GM23338 (cell line): ENCODE measurements around the gene SLC39A8.

Experiments used
- CREB1 ChIP-seq: fragments of 250-450 bp; sonication (Bioruptor Pico); IDR thresholded peaks from 2 replicates; pipeline ENCODE4 v1.5.0; 2020; ENCODE audit warnings: low read depth, mild to moderate bottlenecking, moderate library complexity
- EZH2 ChIP-seq: fragments of 200-600 bp; sonication (generic); IDR thresholded peaks from one replicate; pipeline ENCODE4 v1.8.0; 2017; ENCODE audit warnings: antibody characterized with exemption, mild to moderate bottlenecking, low read depth; ENCODE audit not compliant: unreplicated experiment
- JUNB ChIP-seq: IDR thresholded peaks from one replicate; pipeline ENCODE4 v1.6.1; 2016; ENCODE audit warnings: antibody characterized with exemption; ENCODE audit not compliant: unreplicated experiment
- ZNF114 ChIP-seq: fragments of 250-450 bp; sonication (Bioruptor Pico); IDR thresholded peaks from 2 replicates; pipeline ENCODE4 v1.5.0; 2020; ENCODE audit warnings: mild to moderate bottlenecking, moderate library complexity
- TF ChIP-seq, protein P1 (sequence below), 2 experiments: fragments of 200-600 bp in 1 of 2; sonication (generic) in 1 of 2; conservative IDR thresholded peaks; 2 replicates each; pipeline versions ENCODE4 v1.5.1 to v1.6.1; 2016 to 2017; ENCODE audit warnings: antibody characterized with exemption in 2 of 2, low read depth in 2 of 2, mild to moderate bottlenecking in 2 of 2, moderate library complexity in 1 of 2
- TF ChIP-seq, protein P2 (sequence below): IDR thresholded peaks from one replicate; pipeline ENCODE4 v1.6.1; 2018; ENCODE audit warnings: antibody characterized with exemption; ENCODE audit not compliant: unreplicated experiment

DNA sequence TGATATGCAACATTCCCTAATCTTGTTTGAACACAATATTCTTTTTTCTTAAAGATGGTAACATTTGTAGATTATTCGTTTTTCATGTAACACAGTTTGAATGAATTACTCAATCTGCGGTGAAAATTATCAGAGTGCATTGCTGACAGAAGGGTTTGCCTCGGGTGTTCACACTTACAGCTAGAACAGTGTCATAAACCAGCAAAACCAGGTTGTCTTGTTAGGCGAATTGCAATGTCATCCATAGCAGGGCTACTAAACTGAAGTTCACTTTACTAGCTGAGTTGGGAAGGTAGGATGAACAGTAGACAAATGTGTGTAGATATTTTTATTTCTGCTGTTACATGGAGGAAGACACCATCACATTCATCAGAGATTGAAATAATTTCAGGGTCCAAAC is 98.9 kb downstream of the SLC39A8 start:
- TF ChIP-seq, protein P1, sequence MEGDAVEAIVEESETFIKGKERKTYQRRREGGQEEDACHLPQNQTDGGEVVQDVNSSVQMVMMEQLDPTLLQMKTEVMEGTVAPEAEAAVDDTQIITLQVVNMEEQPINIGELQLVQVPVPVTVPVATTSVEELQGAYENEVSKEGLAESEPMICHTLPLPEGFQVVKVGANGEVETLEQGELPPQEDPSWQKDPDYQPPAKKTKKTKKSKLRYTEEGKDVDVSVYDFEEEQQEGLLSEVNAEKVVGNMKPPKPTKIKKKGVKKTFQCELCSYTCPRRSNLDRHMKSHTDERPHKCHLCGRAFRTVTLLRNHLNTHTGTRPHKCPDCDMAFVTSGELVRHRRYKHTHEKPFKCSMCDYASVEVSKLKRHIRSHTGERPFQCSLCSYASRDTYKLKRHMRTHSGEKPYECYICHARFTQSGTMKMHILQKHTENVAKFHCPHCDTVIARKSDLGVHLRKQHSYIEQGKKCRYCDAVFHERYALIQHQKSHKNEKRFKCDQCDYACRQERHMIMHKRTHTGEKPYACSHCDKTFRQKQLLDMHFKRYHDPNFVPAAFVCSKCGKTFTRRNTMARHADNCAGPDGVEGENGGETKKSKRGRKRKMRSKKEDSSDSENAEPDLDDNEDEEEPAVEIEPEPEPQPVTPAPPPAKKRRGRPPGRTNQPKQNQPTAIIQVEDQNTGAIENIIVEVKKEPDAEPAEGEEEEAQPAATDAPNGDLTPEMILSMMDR (conservative IDR thresholded peaks at IDR 0.05; ENCODE audit: low read depth in 2 of 2) = no peak
- TF ChIP-seq JUNB (no peak), CREB1 (CRISPR knock-in tag) (no peak), EZH2 (no peak), ZNF114 (no peak)
- TF ChIP-seq, protein P2, sequence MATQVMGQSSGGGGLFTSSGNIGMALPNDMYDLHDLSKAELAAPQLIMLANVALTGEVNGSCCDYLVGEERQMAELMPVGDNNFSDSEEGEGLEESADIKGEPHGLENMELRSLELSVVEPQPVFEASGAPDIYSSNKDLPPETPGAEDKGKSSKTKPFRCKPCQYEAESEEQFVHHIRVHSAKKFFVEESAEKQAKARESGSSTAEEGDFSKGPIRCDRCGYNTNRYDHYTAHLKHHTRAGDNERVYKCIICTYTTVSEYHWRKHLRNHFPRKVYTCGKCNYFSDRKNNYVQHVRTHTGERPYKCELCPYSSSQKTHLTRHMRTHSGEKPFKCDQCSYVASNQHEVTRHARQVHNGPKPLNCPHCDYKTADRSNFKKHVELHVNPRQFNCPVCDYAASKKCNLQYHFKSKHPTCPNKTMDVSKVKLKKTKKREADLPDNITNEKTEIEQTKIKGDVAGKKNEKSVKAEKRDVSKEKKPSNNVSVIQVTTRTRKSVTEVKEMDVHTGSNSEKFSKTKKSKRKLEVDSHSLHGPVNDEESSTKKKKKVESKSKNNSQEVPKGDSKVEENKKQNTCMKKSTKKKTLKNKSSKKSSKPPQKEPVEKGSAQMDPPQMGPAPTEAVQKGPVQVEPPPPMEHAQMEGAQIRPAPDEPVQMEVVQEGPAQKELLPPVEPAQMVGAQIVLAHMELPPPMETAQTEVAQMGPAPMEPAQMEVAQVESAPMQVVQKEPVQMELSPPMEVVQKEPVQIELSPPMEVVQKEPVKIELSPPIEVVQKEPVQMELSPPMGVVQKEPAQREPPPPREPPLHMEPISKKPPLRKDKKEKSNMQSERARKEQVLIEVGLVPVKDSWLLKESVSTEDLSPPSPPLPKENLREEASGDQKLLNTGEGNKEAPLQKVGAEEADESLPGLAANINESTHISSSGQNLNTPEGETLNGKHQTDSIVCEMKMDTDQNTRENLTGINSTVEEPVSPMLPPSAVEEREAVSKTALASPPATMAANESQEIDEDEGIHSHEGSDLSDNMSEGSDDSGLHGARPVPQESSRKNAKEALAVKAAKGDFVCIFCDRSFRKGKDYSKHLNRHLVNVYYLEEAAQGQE = no peak
